ENCODE results near the gene ADGRA1.

ADGRA1 gene

DNA sequence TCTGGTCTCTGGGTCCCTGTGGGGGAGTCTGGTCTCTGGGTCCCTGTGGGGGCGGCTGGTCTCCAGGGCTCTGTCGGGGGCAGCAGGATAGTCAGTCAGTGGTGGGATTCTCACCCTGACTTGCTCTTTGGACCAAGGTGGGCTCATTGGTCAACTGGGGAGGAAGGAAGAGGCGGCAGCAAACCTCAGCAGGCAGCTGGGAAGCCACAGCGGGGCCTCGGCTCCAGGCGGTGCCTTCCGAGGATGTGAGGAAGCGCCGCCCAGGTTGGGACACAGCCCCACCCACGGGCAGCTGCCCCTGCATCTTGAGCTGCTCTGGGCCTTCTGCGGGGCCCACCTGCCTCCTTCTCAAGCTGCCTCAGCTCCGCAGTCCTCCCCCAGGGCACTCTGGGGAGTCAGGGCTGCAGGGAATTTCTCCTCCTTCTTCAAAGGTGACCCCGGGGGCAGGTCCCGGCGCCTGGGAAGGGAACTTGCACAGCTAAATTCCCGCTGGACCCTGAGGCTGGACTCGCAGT, 51.9 kb downstream of the ADGRA1 start:
- Histone ChIP-seq H3K4me1 (ENCODE audit: control insufficient read depth, insufficient read depth, low read length) (peaks cover 3% of the 10 kb centered on the region), H3K27me3 (ENCODE audit: control insufficient read depth in 1 of 2, insufficient read depth in 2 of 2, low read length in 2 of 2) (peaks cover 14 to 27% of the 10 kb centered on the region in 2 donors), H3K27ac (ENCODE audit: low read length) (no peak overlapping the region), H3K4me3 (ENCODE audit: low read length in 2 of 2) (no peak overlapping the region), H3K9me3 (ENCODE audit: control insufficient read depth in 2 of 2, low read length in 2 of 2) (no peaks in the 10 kb centered on the region), H3K9ac (ENCODE audit: low read length in 2 of 2) (no peak overlapping the region), H3K36me3 (ENCODE audit: control insufficient read depth in 2 of 2, insufficient read depth in 2 of 2, low read length in 2 of 2) (no peaks in the 10 kb centered on the region)

DNA sequence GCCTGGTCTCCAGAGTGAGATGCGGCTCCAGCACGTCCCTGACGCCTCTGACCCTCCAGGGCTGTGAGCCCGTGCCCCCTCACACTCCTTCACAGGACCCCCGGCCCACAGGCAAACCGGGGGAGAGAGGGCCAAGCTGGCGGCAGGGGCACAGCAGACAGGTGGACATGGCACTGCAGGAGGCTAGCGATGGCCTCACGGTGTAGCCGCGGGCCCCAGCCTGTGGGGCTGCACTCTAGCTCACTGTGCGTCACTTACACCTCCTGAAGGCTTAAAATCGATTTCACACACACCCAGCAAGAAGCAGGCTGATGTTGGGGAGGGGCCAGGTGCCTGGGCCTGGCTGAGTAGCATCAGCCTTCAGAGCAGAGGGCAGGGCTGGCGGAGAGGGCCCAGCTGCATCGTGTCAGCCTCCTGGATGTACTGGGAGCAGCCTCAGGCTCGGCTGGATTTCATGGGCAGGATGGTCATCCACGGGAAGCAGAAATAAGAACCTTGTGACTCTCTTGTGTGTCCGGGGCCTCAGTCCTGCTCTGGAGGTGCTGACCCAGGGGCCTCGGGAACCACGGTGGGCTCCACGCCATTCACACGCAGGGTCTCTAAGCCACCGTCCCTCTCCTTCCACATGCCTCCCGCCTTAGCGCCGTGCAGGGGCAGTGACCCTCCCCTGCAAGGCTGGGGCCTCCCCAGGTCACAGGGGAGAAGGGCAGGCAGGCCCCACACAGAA, 52.9 kb downstream of the ADGRA1 start:
- no peak overlapping the region for H3K4me3 ChIP-seq (ENCODE audit: low read length in 2 of 2)
- no peak overlapping the region for H3K27ac ChIP-seq (ENCODE audit: low read length)
- no peak overlapping the region for H3K9ac ChIP-seq (ENCODE audit: low read length in 2 of 2)
- no peaks in the 10 kb centered on the region for H3K36me3 ChIP-seq (ENCODE audit: control insufficient read depth in 2 of 2, insufficient read depth in 2 of 2, low read length in 2 of 2)
- peaks cover 17 to 35% of the 10 kb centered on the region in 2 donors for H3K27me3 ChIP-seq (ENCODE audit: control insufficient read depth in 1 of 2, insufficient read depth in 2 of 2, low read length in 2 of 2)
- peaks cover 3% of the 10 kb centered on the region for H3K4me1 ChIP-seq (ENCODE audit: control insufficient read depth, insufficient read depth, low read length)
- no peaks in the 10 kb centered on the region for H3K9me3 ChIP-seq (ENCODE audit: control insufficient read depth in 2 of 2, low read length in 2 of 2)

DNA sequence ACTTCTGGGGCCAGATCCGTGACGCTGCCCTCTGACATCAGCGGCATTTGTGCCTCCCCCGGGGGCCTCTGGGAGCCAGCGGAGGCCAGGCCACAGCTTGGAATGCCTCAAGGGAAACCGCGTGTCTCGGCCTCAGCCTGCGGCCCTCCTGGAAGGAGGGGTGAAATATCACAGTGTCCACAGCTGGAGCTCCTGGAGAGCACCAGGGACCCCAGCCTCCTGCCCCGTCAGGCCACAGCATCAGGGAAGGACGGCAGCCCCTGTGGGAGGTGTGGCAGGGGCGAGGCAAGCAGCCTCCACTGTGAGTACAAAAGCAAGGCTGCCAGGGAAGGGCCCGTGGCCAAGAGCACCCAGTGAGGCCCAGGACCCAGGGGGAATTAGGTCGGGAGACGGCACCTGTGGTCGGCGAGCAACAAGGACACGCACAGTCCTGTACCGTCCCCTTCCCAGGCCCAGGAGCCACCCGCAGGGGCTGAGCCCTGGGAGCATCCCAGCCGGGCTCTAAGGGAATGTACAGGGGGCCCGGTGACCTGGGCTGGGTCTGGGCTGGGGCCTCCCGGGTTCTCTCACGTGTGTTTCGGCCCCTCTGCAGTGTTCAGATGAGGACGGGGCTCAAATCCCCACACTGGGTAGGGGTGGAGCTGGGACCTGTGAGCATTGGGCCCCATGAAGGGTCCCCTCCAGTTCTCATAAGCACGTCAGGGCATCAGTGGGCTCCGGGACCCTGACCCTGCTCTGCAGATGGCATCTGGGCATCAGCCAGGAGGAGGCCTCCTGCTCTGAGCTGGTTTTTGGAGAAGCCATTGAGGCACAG, 53.6 kb downstream of the ADGRA1 start:
- H3K27me3 ChIP-seq (ENCODE audit: control insufficient read depth in 1 of 2, insufficient read depth in 2 of 2, low read length in 2 of 2) = peaks cover 17 to 36% of the 10 kb centered on the region in 2 donors
- H3K36me3 ChIP-seq (ENCODE audit: control insufficient read depth in 2 of 2, insufficient read depth in 2 of 2, low read length in 2 of 2) = no peaks in the 10 kb centered on the region
- H3K4me3 ChIP-seq (ENCODE audit: low read length in 2 of 2) = no peak overlapping the region
- no peak overlapping the region for H3K27ac ChIP-seq (ENCODE audit: low read length)
- H3K4me1 ChIP-seq (ENCODE audit: control insufficient read depth, insufficient read depth, low read length) = peaks cover 3% of the 10 kb centered on the region
- no peaks in the 10 kb centered on the region for H3K9me3 ChIP-seq (ENCODE audit: control insufficient read depth in 2 of 2, low read length in 2 of 2)
- no peak overlapping the region for H3K9ac ChIP-seq (ENCODE audit: low read length in 2 of 2)

DNA sequence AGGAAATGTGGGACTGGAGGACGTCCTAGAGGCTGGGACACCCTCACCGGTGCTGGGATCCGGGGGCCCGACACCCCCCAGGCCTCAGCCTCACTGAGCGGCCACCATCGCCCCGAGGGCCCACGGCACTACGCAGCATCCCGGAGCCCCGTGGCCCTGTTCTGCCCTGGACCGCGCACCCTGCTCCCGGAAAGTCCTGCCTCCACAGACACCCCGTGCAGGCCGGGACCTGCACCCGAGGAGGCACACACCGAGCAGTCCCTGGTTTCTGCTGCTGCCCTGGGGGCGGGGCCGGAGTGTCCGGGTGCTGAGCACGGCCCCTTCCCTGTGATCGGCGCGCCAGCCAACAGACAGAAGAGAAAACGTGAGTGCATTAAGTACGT, 54.2 kb downstream of the ADGRA1 start:
- Histone ChIP-seq H3K4me1 (ENCODE audit: control insufficient read depth, insufficient read depth, low read length) (peaks cover 3% of the 10 kb centered on the region), H3K27me3 (ENCODE audit: control insufficient read depth in 1 of 2, insufficient read depth in 2 of 2, low read length in 2 of 2) (peaks cover 17 to 36% of the 10 kb centered on the region in 2 donors)

DNA sequence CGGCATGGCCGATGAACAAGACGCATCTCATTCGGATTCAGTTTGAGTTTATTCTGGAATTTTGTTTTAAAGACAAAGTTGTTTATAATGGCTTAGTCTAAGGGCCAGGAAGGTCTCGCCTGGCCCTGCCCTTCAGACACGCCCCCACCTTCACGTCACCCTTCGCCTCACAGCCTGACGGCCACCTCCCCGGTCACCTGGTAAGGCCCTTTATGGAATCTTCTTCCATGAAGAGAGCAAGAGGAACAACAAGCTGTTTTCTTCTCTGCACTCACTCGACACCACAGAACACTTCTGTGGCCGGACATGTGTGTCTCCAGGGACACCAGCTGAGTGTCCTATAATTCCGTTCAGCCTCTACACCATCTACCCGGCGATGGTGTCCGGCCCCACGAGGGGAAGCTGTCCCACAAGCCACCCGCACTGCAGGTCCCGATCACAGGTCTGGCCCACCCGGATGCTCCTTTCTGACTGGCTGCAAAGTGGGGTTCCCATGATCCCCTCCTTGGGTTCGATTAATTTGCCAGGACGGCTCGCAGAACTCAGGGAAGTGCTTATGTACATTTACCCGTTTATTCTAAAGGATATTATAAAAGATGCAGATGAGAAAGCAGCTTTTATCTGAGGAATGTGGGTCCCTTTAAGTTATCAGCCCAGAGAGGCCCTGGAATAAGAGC, 54.9 kb downstream of the ADGRA1 start:
- Histone ChIP-seq H3K9me3 (ENCODE audit: control insufficient read depth in 2 of 2, low read length in 2 of 2) (no peaks in the 10 kb centered on the region), H3K27ac (ENCODE audit: low read length) (no peak overlapping the region), H3K27me3 (ENCODE audit: control insufficient read depth in 1 of 2, insufficient read depth in 2 of 2, low read length in 2 of 2) (peaks cover 17 to 36% of the 10 kb centered on the region in 2 donors), H3K4me1 (ENCODE audit: control insufficient read depth, insufficient read depth, low read length) (peaks cover 3% of the 10 kb centered on the region), H3K36me3 (ENCODE audit: control insufficient read depth in 2 of 2, insufficient read depth in 2 of 2, low read length in 2 of 2) (no peaks in the 10 kb centered on the region), H3K4me3 (ENCODE audit: low read length in 2 of 2) (no peak overlapping the region), H3K9ac (ENCODE audit: low read length in 2 of 2) (no peak overlapping the region)

More for the DNA sequence above, 54.2 kb downstream of the ADGRA1 start:
- no peaks in the 10 kb centered on the region for H3K9me3 ChIP-seq (ENCODE audit: control insufficient read depth in 2 of 2, low read length in 2 of 2)
- H3K27ac ChIP-seq (ENCODE audit: low read length) = no peak overlapping the region
- H3K9ac ChIP-seq (ENCODE audit: low read length in 2 of 2) = no peak overlapping the region
- H3K4me3 ChIP-seq (ENCODE audit: low read length in 2 of 2) = no peak overlapping the region
- H3K36me3 ChIP-seq (ENCODE audit: control insufficient read depth in 2 of 2, insufficient read depth in 2 of 2, low read length in 2 of 2) = no peaks in the 10 kb centered on the region

DNA sequence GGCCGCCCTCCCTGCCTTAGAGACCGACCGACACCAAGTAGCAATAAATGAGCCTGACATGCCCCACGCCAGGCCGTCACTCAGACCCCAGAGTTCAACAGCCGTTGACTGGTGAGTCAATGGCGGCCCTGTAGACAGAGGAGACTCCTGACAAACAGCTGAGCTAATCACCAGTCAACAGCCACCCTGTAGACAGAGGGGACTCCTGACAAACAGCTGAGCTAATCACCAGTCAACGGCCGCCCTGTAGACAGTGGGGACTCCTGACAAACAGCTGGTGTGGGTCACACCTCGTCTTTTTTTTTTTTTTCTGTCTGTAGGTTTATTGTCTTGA, 55.4 kb downstream of the ADGRA1 start:
- H3K36me3 ChIP-seq (ENCODE audit: control insufficient read depth in 2 of 2, insufficient read depth in 2 of 2, low read length in 2 of 2) = no peaks in the 10 kb centered on the region
- H3K4me3 ChIP-seq (ENCODE audit: low read length in 2 of 2) = no peak overlapping the region
- H3K27ac ChIP-seq (ENCODE audit: low read length) = no peak overlapping the region
- peaks cover 2 to 3% of the 10 kb centered on the region in 2 donors for H3K9me3 ChIP-seq (ENCODE audit: control insufficient read depth in 2 of 2, low read length in 2 of 2)
- peaks cover 3% of the 10 kb centered on the region for H3K4me1 ChIP-seq (ENCODE audit: control insufficient read depth, insufficient read depth, low read length)
- H3K9ac ChIP-seq (ENCODE audit: low read length in 2 of 2) = no peak overlapping the region
- peaks cover 17 to 36% of the 10 kb centered on the region in 2 donors for H3K27me3 ChIP-seq (ENCODE audit: control insufficient read depth in 1 of 2, insufficient read depth in 2 of 2, low read length in 2 of 2)

DNA sequence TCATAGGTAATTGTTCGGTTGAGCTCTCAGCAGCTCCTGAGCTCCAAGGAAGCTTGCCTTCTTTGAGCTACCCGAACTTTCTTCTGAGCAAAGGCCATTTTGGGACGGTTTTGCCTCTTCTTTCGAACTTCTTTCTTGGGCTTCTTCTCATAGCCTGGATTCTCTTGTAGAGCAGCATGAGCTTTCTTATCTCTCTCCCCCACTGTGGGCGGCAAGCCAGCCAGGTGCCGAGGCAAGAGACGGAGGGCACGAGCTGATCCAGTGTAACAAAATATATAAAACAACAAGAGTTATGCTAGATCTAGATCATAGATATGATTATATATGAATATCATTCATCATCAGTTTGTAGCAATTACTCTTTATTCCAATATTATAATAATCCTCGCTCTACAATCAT, 55.8 kb downstream of the ADGRA1 start:
- Histone ChIP-seq H3K27ac (ENCODE audit: low read length) (no peak overlapping the region), H3K4me1 (ENCODE audit: control insufficient read depth, insufficient read depth, low read length) (peaks cover 3% of the 10 kb centered on the region), H3K27me3 (ENCODE audit: control insufficient read depth in 1 of 2, insufficient read depth in 2 of 2, low read length in 2 of 2) (peaks cover 17 to 36% of the 10 kb centered on the region in 2 donors), H3K9ac (ENCODE audit: low read length in 2 of 2) (no peak overlapping the region), H3K9me3 (ENCODE audit: control insufficient read depth in 2 of 2, low read length in 2 of 2) (peaks cover 2 to 7% of the 10 kb centered on the region in 2 donors), H3K36me3 (ENCODE audit: control insufficient read depth in 2 of 2, insufficient read depth in 2 of 2, low read length in 2 of 2) (no peaks in the 10 kb centered on the region), H3K4me3 (ENCODE audit: low read length in 2 of 2) (no peak overlapping the region)

DNA sequence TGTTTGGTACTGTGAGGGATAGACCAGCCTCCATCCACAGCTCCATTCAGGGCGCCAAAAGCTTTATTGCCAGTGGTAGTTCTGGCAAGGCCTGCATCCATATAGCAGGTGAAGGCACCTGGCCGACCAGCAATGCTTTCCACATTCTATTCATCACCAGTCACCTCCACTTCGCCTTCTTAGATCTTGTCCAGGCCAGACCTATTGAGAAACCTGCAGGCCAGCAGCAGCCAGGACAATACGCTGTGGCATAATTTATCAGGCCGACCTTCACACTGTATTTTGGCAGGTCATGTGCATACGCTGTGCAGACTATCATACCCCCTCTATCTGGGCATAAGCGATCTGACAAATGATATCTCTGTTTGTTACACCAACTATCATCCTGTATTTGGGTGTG, 57.0 kb downstream of the ADGRA1 start:
- Histone ChIP-seq H3K9me3 (ENCODE audit: control insufficient read depth in 2 of 2, low read length in 2 of 2) (peaks cover 2 to 12% of the 10 kb centered on the region in 2 donors), H3K9ac (ENCODE audit: low read length in 2 of 2) (no peak overlapping the region), H3K4me1 (ENCODE audit: control insufficient read depth, insufficient read depth, low read length) (peaks cover 3% of the 10 kb centered on the region), H3K27me3 (ENCODE audit: control insufficient read depth in 1 of 2, insufficient read depth in 2 of 2, low read length in 2 of 2) (peaks cover 17 to 36% of the 10 kb centered on the region in 2 donors), H3K36me3 (ENCODE audit: control insufficient read depth in 2 of 2, insufficient read depth in 2 of 2, low read length in 2 of 2) (no peaks in the 10 kb centered on the region), H3K4me3 (ENCODE audit: low read length in 2 of 2) (no peak overlapping the region), H3K27ac (ENCODE audit: low read length) (no peak overlapping the region)

DNA sequence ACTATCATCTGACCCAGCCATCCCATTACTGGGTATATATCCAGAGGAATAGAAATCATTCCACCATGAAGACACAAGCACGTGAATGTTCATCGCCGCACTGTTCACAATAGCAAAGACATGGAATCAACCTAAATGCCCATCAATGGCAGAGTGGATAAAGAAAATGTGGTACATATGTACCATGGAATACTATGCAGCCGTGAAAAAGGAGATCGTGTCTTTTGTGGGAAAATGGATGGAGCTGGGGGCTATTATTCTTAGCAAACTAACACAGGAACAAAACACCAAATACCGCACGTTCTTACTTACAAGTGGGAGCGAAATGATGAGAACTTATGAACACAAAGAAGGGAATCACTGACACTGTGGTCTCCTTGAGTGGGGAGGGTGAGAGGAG, 62.5 kb downstream of the ADGRA1 start:
- Histone ChIP-seq H3K9ac (ENCODE audit: low read length in 2 of 2) (no peak overlapping the region), H3K4me1 (ENCODE audit: control insufficient read depth, insufficient read depth, low read length) (no peaks in the 10 kb centered on the region), H3K4me3 (ENCODE audit: low read length in 2 of 2) (no peak overlapping the region), H3K36me3 (ENCODE audit: control insufficient read depth in 2 of 2, insufficient read depth in 2 of 2, low read length in 2 of 2) (no peaks in the 10 kb centered on the region), H3K27me3 (ENCODE audit: control insufficient read depth in 1 of 2, insufficient read depth in 2 of 2, low read length in 2 of 2) (peaks cover 0 to 5% of the 10 kb centered on the region in 2 donors), H3K9me3 (ENCODE audit: control insufficient read depth in 2 of 2, low read length in 2 of 2) (peaks cover 2 to 12% of the 10 kb centered on the region in 2 donors), H3K27ac (ENCODE audit: low read length) (no peak overlapping the region)

DNA sequence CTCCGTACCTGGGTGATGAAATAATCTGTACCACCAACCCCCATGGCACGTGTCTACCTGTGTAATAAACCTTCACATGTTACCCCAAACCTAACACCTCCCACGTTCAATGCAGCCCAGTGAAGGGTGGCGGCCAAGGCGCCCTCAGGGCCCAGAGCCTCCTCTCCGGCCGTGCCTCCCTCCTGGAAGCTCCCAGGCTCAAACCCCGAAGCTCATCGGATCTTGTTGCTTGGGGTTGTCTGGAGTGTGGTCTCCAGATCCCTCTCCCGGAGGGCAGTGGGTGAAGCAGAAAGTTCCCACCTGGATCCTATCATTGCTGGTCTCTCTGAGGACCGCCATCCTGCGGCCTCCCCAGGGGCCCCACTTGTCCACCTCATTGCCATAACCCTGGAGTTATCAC, 62.9 kb downstream of the ADGRA1 start:
- H3K4me1 ChIP-seq (ENCODE audit: control insufficient read depth, insufficient read depth, low read length) = no peaks in the 10 kb centered on the region
- no peaks in the 10 kb centered on the region for H3K36me3 ChIP-seq (ENCODE audit: control insufficient read depth in 2 of 2, insufficient read depth in 2 of 2, low read length in 2 of 2)
- H3K27me3 ChIP-seq (ENCODE audit: control insufficient read depth in 1 of 2, insufficient read depth in 2 of 2, low read length in 2 of 2) = peaks cover 0 to 2% of the 10 kb centered on the region in 2 donors
- H3K4me3 ChIP-seq (ENCODE audit: low read length in 2 of 2) = no peak overlapping the region
- no peak overlapping the region for H3K9ac ChIP-seq (ENCODE audit: low read length in 2 of 2)
- peaks cover 2 to 12% of the 10 kb centered on the region in 2 donors for H3K9me3 ChIP-seq (ENCODE audit: control insufficient read depth in 2 of 2, low read length in 2 of 2)
- H3K27ac ChIP-seq (ENCODE audit: low read length) = no peak overlapping the region
